Forelimb muscle (tissue), 1 donor: ENCODE data around the gene UVRAG. TPM values are rescaled to one million over a fixed set of nuclear protein-coding genes. Genes with fewer than 3 reads are reported as not detected.
"Not testable (repeated sequence)": the region's sequence is repeated elsewhere in the genome, so short reads cannot be mapped to it uniquely, and the experiment has no call there.

Experiments
- DNase-seq: peaks from one replicate; pipeline ENCODE4 v3.0.0-alpha.2; 2013; ENCODE audit warnings: low read depth
- polyA plus RNA-seq: library from polyadenylated mRNA; unstranded; fragments of 120-200 nt; gene quantifications from one replicate; pipeline ENCODE4 v1.2.1, GENCODE V29; 2013; ENCODE audit not compliant: insufficient read length

Gene UVRAG
- polyA plus RNA-seq, 1 donor = 8.1 TPM

DNA sequence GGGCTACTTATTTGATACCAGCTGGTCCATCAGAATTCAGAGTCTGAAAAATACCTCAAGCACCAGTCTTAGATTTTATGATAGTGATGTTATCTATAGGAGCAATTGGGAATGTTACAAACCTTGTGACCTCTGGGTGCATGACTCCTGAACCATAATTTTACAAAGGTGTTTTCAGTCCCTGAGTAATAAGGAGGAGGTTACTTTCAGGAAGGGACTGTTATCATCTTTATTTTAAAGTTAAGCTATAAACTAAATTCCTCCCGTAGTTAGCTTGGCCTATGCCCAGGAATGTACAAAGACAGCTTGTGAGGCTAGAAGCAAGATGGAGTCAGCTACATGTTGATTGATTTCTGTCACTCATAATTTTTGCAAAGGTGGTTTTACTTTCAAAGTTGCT is 101.9 kb downstream of the UVRAG start:
- no peak for DNase-seq

DNA sequence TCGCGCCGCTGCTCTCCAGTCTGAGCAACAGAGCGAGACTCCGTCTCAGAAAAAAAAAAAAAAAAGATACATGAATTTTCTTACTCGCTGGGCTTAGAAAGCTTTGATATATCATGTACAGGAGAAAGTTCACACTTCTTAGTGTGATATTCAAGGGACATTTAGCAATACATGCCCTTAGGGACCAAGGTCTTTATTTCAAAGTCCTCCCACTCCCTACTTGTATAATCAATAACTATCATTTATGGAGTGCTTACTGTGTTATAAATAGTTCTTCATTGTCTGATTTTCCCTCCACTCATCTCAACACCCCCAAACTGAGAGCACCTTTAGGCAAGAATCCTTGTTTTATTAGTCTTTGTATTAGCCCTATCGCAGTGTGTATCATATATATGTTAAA is 103.3 kb downstream of the UVRAG start:
- no peak for DNase-seq

- DNase-seq = peak; percentile 60
Measured at GRCh38 chr11:75919525-75919924, 104.5 kb downstream of the UVRAG start.

GRCh38 chr11:75920848-75921247 is 105.8 kb downstream of the UVRAG start:
- no peak for DNase-seq

- DNase-seq = no peak
Measured at GRCh38 chr11:75921808-75922207, 106.8 kb downstream of the UVRAG start.

- no peak for DNase-seq
Measured at GRCh38 chr11:75924966-75925784, 110.2 kb downstream of the UVRAG start.

DNA sequence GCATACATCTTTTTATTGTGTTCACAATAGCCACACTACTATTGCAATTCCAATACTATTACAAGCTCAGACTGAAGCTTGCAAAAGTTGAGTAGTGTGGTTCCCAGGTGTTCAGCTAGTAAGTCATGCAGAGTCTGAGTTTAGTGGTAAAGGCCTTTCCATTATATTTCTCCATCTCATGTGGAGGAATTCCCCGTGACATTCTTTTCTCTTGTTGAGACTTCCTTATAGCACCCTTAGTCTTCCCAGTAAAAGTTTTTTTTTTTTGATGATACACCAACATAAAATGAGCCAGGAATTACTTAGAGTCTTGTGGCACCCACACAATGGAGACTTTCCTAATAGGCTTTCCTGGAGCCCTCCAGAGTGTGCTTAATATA is 110.8 kb downstream of the UVRAG start:
- DNase-seq = no peak

DNA sequence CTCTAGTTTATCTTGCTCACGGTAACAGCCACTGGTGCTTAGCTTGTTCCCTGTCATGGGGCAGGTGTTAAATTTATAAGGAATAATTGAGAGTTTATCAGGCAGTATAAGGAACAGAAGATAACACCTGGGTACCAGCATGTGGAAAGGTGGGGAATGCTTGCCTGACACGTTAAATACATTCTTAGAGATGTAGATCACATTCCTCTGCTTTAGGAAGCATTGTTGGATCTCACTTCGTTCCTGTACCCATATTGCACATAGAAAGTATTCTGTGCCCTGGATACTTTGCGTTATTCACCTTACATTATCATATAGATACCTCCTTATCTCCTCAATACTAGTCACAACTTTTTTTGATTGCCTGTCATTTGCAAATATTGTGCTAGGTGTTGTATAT is 114.7 kb downstream of the UVRAG start:
- DNase-seq = no peak

DNA sequence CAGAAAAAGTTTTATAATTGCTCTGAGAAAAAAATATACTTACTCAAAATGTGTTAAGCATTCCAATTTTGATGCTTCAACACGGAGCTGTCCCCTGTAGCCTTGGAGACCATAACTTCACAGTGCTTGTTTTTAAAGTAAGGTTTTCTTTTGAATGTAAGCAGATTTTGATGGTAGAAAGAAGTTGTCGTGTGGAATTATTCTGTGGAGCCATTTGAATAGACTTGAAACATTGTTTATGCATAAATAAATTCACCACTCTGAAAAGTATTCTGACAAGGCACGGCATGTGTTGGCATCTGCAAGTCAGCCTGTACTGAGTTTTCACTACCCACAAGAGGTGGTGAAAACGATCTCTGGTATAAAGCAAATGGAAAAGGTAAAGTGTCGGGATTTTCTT is 115.5 kb downstream of the UVRAG start:
- no peak for DNase-seq

DNA sequence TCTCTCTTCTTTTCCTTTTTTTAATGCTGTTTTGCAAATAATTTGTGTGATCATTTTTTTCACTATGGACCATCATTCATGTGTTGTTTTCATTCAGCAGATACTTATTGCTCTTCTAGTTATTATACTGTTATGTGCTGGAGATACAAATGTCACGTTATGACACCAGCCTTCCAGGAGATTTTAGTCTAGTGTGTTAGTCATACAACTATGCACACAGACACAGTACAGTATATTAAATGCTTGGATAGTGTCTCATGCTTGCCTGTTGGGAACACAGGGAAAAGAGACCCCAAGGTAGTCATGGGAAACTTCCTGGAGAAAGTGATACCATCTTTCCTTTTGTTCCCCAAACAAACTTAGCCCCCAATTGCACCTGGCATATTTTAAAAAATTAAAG is 116.1 kb downstream of the UVRAG start:
- no peak for DNase-seq

- DNase-seq = not testable (repeated sequence)
Measured at GRCh38 chr11:75933736-75934135, 118.7 kb downstream of the UVRAG start.

DNA sequence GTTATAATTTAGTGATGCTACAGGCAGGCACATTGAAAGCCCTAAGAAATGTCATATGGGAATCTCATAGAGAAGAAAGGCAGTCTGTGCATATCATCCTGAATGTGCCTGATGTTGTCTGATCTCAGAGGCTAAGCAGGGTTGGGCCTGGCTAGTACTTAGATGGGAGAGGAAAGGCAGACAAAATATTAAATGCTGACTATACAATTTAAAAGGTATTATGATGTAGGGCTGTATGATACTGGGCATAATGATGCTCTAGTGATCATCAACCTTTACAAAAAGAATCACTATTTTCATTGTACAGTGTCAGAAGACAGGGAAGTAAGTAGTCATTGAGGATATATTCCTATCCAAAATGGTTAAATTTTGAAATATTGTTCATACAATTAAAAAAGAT is 119.8 kb downstream of the UVRAG start:
- DNase-seq = no peak

- DNase-seq = no peak
Measured at GRCh38 chr11:75938543-75938942, 123.5 kb downstream of the UVRAG start.

GRCh38 chr11:75939516-75939915 is 124.5 kb downstream of the UVRAG start:
- DNase-seq = no peak

- no peak for DNase-seq
Measured at GRCh38 chr11:75939992-75940391, 125.0 kb downstream of the UVRAG start.

GRCh38 chr11:75940911-75941310 is 125.9 kb downstream of the UVRAG start:
- DNase-seq = no peak

DNA sequence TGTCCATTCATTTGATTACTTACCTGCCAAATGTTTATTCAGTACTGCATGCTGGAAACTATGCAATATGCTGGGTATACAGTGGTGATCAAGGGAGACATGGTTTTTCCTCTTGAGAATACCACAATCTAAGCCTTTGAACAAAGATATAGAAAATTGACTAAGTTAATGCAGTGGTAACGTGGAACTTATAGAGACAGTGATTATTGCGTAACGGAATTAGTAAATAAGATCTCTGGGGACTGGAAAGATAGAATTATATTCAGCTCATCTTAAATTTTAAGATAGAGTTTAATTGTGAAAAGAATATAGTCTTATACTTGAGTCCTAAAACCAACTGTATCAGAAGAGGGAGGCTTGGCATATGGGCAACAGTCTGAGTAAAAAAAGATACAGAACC is 129.5 kb downstream of the UVRAG start:
- no peak for DNase-seq

DNA sequence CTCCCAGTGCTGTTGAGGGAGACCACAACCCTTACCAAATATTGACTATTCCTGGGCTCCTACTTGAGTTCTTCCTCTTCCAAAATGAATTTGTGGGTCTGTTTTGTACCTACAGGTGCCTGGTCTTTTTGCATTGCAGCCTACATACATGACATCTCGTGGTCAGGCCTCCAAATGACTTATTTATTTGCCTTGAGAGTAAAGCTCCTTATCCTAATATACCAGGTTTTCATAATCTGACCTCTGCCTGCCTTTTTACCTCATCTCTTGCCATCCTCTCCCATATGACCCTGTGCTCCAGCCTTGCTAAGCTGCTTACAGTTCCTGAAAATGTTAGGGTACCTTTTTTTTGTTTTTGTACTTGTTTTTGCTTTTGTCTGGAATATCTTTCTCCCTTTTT is 130.4 kb downstream of the UVRAG start:
- no peak for DNase-seq

DNA sequence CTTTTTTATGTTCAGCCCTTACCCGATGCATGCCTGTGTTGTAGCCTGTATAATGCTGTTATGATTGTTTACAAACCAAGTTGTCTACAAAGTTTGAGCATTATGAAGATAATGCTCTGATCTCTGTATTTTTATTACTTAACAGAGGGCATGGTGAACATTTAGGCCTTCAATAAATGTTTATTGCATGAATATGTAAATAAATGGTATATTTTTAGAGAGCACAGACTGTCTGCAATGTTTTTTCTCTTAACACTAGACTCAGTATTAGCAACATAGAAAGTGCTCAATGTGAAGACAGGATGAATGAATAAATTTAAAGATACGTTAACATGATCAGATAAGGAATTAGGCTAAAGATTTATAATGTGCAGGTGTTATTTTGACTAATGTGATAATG is 130.9 kb downstream of the UVRAG start:
- no peak for DNase-seq

DNA sequence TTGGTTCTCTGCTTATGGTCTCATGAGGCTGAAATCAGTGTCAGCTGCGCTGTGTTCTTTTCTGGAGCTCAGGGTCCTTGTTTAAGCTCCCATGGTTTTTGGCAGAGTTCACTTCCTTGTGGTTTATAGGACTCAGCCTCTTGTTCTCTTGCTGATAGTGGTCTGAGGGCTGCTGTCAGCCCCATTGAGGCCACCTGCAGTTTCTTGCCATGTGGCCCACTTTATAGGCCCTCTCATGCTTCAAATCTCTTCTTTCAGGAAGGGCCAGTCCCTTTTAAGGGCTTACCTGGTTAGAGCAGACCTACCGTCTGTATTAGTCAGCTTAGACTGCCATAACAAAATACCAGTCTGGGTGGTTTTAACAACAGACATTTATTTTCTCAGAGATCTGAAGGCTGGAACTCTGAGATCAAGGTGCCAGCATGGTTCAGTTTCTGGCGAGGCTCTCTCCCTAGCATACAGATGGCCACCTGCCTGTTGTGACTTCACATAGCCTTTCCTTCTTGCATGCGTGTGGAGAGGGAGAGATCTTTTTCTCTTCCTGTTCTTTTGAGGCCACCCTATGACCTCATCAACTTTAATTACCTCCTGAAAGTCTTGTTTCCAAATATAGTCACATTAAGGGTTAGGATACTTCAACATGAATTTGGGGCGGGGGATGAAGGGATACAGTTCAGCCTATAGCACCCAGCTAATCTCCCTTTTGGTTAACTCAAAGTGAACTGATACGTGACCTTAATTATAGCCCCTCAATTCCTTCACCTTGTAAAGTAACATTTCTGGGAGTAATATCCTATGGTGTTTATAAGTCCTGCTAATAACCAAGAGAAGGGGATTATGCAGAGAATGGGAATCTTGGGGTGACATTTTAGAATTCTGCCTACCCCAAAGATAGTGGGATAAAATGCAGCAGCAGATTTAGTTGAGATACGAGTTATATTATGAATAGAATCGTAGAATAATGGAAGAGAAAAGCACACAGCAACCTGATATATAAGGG is 131.8 kb downstream of the UVRAG start:
- peak; percentile 52 for DNase-seq

GRCh38 chr11:75949023-75949672 is 134.1 kb downstream of the UVRAG start:
- peak; percentile 72 for DNase-seq

DNA sequence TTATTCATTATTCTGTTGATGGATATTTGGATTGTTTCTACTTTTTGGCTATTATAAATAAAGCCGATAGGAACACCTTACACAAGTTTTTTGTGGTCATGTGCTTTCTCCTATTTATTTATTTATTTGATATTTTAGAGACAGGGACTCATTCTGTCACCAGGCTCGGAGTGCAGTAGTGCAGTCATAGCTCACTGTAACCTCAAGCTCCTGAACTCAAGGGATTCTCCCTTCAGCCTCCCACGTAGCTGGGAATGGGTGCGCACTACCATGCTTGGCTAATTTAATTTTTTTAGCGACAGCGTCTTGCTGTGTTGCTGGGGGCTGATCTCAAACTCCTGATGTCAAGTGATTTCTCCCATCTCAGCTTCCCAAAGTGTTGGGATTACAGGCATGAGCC is 135.1 kb downstream of the UVRAG start:
- DNase-seq = no peak
